H1 (cell line): Measurements from ENCODE around the gene TNP1.

Source experiments
- CTCF ChIP-seq, 3 experiments: IDR thresholded peaks; 1 replicate in 2 of 3; 2 replicates in 1 of 3; pipeline versions ENCODE4 v1.5.1 to v1.6.1; 2011; ENCODE audit warnings: low read length in 3 of 3, mild to moderate bottlenecking in 3 of 3, inconsistent platforms in 2 of 3, low read depth in 1 of 3, moderate library complexity in 1 of 3; ENCODE audit not compliant: insufficient read depth in 1 of 3; ENCODE audit errors: control extremely low read depth in 1 of 3
- YY1 ChIP-seq: IDR thresholded peaks from 2 replicates; pipeline ENCODE4 v1.6.1; 2011; ENCODE audit warnings: low read depth, mild to moderate bottlenecking, low read length
- ZNF274 ChIP-seq: IDR thresholded peaks from 2 replicates; pipeline ENCODE4 v1.7.0; 2012; ENCODE audit warnings: low read length, borderline replicate concordance; ENCODE audit errors: extremely low read depth

- TF ChIP-seq ZNF274: no peak
- TF ChIP-seq CTCF (IDR thresholded peaks at IDR 0.05; ENCODE audit: control extremely low read depth in 1 of 3, insufficient read depth in 1 of 3, low read depth in 1 of 3, low read length in 3 of 3): peak; percentile 26 to 43 (median 39); a peak in 3 of 4 replicates
- TF ChIP-seq YY1: no peak
These were observed 17.2 kb upstream of the TNP1 start for GRCh38 chr2:216877085-216877484.
